ENCODE data around the gene LRIG3.
A peak's percentile ranks its signal among the peaks of the same experiment; 100 is the strongest.
"Not testable (repeated sequence)": the region's sequence is repeated elsewhere in the genome, so short reads cannot be mapped to it uniquely, and the experiment has no call there.

LRIG3 gene

DNA sequence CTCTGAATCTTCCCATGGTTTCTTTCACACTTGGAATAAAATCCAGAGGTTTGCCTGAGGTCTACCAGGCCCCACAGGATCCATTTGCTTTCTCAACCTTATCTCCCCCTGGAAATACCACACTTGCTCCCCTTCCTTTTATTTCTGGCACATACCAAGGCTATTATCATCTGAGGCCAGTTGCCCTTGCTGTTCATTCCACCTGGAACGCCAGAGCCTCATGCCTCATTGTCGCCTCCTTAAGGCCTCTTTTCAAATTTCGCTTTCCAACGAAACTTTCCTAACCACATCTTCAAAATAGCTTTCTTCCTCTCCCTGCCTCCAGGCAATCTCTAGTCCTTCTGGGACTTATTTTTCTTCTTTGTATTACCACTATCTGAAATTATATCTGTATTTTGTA is 11.2 kb upstream of the LRIG3 start:
- no peak for DNase-seq

DNA sequence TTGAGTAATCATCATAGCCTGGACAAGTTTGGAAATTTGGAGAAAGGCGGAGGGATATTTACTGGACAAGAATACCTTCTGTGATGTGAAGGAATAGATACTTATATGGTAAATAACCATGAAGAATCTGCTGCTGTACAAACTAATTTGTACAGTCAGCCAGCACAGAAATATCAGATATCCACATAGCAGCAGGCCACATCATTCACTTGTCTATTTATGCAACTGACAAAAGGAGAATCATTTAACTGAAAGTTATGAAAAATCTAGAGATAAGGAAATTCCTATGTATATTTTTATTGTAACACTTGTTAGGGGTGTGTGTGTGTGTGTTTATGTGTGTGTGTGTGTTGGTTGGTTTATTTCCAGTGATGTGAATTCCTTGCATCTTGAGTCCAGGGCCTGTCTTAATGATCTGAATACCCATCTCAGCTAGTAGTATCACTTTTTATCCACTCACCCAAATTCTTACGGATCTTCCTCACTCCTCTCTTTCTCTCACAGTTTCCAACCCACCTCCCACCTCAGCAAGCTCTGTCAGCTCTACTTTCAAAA is 10.5 kb upstream of the LRIG3 start:
- no peak for DNase-seq

- DNase-seq = no peak
These were observed 6.8 kb upstream of the LRIG3 start for GRCh38 chr12:58927120-58927519.

GRCh38 chr12:58926586-58926985 is 6.3 kb upstream of the LRIG3 start:
- DNase-seq = no peak

- no peak for DNase-seq
These were observed 5.4 kb upstream of the LRIG3 start for GRCh38 chr12:58925751-58926150.

DNA sequence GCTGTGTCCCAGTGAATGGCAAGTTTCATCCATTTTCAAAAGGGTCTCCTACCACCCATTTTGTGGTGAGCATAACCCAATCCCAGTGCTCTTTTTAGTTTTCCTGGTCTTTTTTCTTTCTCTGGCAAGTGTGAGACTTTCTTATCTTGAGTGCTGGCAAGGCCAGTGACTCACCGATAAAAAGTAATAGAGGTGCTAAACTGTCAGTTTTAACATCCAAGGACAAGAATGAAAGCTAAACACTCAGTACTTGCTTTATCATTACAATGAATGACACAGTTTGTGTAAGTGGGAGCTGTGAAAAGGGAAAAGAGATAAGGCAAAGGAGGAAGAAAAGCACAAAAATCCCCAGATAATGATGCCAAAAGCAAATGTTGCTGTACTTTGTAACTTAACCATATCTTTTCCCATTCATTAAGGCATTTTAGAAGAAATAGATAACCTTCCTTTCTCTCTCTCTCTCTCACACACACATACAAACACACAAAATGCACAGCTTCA is 4.9 kb upstream of the LRIG3 start:
- no peak for DNase-seq

DNA sequence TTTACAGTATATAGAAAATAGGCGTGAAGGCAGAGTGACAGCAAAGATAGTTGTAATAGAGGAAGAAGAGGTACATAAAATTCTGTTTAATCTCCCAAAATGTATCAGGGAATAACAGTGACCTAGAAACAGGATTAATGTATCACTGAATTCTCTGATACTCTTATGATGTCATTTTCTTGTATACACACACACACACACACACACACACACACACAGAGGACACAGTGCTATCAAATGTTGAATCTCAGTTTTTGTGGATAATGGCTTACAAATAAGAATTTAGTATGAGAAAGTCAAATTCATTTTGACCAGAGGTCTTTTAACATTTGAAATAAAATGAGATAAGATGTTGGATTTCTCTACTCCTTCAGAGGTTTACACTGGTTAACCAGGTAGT is 4.3 kb upstream of the LRIG3 start:
- DNase-seq = no peak

DNA sequence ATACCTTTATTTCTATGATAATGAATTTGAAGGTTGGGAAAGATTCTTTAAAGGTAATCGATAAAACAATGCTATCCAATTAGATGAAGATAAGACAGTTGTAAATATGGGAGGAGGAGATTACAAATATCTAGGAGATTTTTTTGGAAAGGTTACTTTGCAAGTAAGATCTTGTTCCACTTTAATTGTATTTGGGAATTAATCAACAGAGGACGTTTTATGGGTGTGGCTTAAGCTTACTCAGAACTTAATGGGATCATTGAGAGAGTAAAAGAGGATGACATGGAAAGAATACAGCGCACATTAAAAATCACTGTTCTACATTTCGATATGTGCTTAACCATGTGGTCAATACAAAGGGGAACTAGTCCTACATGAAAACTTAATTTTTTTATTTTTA is 3.5 kb upstream of the LRIG3 start:
- no peak for DNase-seq

GRCh38 chr12:58922849-58923248 is 2.5 kb upstream of the LRIG3 start:
- DNase-seq = no peak

GRCh38 chr12:58920961-58921861 is 907 bp upstream of the LRIG3 start:
- DNase-seq = no peak

GRCh38 chr12:58919231-58920101 is 838 bp downstream of the LRIG3 start:
- DNase-seq = peak; percentile 44

GRCh38 chr12:58918469-58918844 is 1.8 kb downstream of the LRIG3 start:
- DNase-seq = no peak

- DNase-seq = no peak
These were observed 2.4 kb downstream of the LRIG3 start for GRCh38 chr12:58917699-58918468.

GRCh38 chr12:58916921-58917511 is 3.3 kb downstream of the LRIG3 start:
- no peak for DNase-seq

GRCh38 chr12:58916161-58916621 is 4.1 kb downstream of the LRIG3 start:
- DNase-seq = peak; percentile 36

GRCh38 chr12:58915634-58916033 is 4.7 kb downstream of the LRIG3 start:
- peak; percentile 34 for DNase-seq

- DNase-seq = no peak
These were observed 5.3 kb downstream of the LRIG3 start for GRCh38 chr12:58915037-58915436.

- no peak for DNase-seq
These were observed 5.8 kb downstream of the LRIG3 start for GRCh38 chr12:58914457-58914856.

DNA sequence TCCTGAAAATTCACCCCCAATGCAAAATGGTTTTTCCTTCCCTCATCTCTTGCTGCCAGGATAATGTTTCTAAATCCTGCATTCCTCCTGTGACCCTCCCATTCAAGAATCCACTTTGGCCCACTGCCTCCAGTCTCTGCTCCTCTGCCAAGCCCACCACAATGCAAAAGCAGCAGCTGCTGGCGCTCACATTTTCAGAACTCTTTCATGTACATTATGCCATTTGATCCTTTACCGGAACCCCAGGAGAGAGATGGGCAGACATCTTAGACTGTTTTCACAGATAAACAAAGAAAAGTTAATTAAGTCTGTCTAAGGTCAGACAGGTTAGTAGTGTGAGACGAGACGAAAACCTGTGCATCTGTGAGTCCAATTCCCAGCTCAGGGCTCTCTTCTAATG is 12.9 kb downstream of the LRIG3 start:
- DNase-seq = no peak

DNA sequence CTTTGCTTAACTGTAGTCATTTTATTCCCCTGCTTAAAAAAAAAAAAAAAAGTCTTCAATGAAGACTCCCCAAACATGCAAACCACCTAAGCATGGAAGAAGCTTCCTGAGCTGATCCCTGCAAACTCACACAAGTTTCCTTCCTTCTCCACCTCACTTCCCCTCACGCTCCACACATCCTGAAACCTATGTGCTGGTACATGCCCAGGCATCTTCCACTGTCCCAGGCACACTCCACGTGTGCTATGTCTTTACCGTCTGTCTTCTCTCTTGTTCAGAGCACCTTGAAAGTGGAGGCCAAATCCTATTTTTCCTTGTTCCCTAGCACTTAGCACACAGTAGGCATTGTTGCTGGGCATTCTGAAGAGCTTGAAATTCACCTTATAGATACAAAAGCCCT is 13.4 kb downstream of the LRIG3 start:
- no peak for DNase-seq

- no peak for DNase-seq
These were observed 14.9 kb downstream of the LRIG3 start for GRCh38 chr12:58905422-58905821.

DNA sequence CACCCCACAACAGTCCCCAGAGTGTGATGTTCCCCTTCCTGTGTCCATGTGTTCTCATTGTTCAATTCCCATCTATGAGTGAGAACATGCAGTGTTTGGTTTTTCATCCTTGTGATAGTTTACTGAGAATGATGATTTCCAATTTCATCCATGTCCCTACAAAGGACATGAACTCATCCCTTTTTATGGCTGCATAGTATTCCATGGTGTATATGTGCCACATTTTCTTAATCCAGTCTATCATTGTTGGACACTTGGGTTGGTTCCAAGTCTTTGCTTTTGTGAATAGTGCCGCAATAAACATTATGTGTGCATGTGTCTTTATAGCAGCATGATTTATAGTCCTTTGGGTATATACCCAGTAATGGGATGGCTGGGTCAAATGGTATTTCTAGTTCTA is 17.6 kb downstream of the LRIG3 start:
- DNase-seq = not testable (repeated sequence)

All from SHP77 treated with DMSO at 0.1 percent for 48 hours (cell line).